ENCODE results near the gene CFAP299. TPM values are rescaled to one million over a fixed set of nuclear protein-coding genes. Genes with fewer than 3 reads are reported as not detected.

Gene CFAP299
- total and polyA plus RNA-seq, 2 of the 8 experiments (the other 6 are each of a cell fraction or from before 2014, with no cell fraction given), result not detected

DNA sequence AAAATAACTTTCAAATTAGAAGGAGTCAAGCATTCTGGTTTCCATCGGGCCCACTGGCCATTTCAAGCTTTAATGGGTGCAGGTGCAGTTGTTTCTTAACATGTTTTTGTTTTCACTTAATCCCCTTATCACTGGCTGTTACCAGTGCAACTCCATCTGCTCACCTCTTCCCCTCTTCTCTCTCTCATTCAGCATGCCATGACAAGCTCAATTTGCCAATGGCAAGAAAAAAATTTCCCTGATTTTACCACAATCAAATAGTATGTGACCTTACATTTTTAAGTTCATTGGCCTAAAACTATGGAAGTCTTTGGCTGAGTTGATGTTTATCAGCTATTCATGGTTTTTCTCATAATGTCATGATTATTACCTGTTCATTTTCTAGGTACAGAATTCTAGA lies 395.9 kb downstream of the CFAP299 start (continued):
- TF ChIP-seq, protein P1, sequence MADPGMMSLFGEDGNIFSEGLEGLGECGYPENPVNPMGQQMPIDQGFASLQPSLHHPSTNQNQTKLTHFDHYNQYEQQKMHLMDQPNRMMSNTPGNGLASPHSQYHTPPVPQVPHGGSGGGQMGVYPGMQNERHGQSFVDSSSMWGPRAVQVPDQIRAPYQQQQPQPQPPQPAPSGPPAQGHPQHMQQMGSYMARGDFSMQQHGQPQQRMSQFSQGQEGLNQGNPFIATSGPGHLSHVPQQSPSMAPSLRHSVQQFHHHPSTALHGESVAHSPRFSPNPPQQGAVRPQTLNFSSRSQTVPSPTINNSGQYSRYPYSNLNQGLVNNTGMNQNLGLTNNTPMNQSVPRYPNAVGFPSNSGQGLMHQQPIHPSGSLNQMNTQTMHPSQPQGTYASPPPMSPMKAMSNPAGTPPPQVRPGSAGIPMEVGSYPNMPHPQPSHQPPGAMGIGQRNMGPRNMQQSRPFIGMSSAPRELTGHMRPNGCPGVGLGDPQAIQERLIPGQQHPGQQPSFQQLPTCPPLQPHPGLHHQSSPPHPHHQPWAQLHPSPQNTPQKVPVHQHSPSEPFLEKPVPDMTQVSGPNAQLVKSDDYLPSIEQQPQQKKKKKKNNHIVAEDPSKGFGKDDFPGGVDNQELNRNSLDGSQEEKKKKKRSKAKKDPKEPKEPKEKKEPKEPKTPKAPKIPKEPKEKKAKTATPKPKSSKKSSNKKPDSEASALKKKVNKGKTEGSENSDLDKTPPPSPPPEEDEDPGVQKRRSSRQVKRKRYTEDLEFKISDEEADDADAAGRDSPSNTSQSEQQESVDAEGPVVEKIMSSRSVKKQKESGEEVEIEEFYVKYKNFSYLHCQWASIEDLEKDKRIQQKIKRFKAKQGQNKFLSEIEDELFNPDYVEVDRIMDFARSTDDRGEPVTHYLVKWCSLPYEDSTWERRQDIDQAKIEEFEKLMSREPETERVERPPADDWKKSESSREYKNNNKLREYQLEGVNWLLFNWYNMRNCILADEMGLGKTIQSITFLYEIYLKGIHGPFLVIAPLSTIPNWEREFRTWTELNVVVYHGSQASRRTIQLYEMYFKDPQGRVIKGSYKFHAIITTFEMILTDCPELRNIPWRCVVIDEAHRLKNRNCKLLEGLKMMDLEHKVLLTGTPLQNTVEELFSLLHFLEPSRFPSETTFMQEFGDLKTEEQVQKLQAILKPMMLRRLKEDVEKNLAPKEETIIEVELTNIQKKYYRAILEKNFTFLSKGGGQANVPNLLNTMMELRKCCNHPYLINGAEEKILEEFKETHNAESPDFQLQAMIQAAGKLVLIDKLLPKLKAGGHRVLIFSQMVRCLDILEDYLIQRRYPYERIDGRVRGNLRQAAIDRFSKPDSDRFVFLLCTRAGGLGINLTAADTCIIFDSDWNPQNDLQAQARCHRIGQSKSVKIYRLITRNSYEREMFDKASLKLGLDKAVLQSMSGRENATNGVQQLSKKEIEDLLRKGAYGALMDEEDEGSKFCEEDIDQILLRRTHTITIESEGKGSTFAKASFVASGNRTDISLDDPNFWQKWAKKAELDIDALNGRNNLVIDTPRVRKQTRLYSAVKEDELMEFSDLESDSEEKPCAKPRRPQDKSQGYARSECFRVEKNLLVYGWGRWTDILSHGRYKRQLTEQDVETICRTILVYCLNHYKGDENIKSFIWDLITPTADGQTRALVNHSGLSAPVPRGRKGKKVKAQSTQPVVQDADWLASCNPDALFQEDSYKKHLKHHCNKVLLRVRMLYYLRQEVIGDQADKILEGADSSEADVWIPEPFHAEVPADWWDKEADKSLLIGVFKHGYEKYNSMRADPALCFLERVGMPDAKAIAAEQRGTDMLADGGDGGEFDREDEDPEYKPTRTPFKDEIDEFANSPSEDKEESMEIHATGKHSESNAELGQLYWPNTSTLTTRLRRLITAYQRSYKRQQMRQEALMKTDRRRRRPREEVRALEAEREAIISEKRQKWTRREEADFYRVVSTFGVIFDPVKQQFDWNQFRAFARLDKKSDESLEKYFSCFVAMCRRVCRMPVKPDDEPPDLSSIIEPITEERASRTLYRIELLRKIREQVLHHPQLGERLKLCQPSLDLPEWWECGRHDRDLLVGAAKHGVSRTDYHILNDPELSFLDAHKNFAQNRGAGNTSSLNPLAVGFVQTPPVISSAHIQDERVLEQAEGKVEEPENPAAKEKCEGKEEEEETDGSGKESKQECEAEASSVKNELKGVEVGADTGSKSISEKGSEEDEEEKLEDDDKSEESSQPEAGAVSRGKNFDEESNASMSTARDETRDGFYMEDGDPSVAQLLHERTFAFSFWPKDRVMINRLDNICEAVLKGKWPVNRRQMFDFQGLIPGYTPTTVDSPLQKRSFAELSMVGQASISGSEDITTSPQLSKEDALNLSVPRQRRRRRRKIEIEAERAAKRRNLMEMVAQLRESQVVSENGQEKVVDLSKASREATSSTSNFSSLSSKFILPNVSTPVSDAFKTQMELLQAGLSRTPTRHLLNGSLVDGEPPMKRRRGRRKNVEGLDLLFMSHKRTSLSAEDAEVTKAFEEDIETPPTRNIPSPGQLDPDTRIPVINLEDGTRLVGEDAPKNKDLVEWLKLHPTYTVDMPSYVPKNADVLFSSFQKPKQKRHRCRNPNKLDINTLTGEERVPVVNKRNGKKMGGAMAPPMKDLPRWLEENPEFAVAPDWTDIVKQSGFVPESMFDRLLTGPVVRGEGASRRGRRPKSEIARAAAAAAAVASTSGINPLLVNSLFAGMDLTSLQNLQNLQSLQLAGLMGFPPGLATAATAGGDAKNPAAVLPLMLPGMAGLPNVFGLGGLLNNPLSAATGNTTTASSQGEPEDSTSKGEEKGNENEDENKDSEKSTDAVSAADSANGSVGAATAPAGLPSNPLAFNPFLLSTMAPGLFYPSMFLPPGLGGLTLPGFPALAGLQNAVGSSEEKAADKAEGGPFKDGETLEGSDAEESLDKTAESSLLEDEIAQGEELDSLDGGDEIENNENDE (IDR thresholded peaks at IDR 0.05; ENCODE audit: insufficient replicate concordance, low read length), result no peak
- TF ChIP-seq TEAD4 (IDR thresholded peaks at IDR 0.05; ENCODE audit: low read depth, low read length), result no peak
- no peak for TF ChIP-seq TAF7 (optimal IDR thresholded peaks at IDR 0.05; ENCODE audit: borderline replicate concordance, low read depth, low read length)
- TF ChIP-seq JUND (IDR thresholded peaks at IDR 0.05; ENCODE audit: low read length), result no peak
- no peak for TF ChIP-seq KDM1A (IDR thresholded peaks at IDR 0.05; ENCODE audit: borderline replicate concordance, low read length)
